GM19467 (cell line): ENCODE data around the gene TM4SF1.
A peak's percentile ranks its signal among the peaks of the same experiment; 100 is the strongest.
"Not testable (repeated sequence)": the region's sequence is repeated elsewhere in the genome, so short reads cannot be mapped to it uniquely, and the experiment has no call there.

Experiments used
- ATAC-seq: cut with Tn5 transposase; IDR thresholded peaks from one replicate; pipeline ENCODE4 v1.9.1; 2021; ENCODE audit warnings: mild to moderate bottlenecking, moderate library complexity; ENCODE audit not compliant: unreplicated experiment

The TM4SF1 gene

DNA sequence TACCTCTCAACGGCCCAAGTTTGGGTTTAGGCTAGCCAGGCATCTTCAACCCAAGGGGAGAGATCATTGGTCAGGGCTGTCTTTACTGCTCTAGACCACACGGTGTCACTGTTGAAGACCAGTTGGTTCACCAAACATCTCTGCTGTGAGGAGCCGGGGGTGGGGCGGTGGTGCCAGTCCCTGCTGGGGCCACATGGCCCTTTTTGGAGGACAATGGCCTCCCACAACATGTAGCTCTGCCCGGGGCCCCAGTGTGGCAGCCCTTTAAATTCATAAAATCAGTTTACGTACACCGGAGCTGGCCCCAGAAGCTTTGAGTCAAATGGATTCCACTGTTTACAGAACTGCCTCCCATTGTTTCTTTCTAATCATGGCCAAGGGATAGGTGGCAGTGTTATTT, 24.9 kb downstream of the TM4SF1 start:
- peak; percentile 82 for ATAC-seq

- no peak for ATAC-seq
These were observed 33.5 kb downstream of the TM4SF1 start for GRCh38 chr3:149343951-149344350.

DNA sequence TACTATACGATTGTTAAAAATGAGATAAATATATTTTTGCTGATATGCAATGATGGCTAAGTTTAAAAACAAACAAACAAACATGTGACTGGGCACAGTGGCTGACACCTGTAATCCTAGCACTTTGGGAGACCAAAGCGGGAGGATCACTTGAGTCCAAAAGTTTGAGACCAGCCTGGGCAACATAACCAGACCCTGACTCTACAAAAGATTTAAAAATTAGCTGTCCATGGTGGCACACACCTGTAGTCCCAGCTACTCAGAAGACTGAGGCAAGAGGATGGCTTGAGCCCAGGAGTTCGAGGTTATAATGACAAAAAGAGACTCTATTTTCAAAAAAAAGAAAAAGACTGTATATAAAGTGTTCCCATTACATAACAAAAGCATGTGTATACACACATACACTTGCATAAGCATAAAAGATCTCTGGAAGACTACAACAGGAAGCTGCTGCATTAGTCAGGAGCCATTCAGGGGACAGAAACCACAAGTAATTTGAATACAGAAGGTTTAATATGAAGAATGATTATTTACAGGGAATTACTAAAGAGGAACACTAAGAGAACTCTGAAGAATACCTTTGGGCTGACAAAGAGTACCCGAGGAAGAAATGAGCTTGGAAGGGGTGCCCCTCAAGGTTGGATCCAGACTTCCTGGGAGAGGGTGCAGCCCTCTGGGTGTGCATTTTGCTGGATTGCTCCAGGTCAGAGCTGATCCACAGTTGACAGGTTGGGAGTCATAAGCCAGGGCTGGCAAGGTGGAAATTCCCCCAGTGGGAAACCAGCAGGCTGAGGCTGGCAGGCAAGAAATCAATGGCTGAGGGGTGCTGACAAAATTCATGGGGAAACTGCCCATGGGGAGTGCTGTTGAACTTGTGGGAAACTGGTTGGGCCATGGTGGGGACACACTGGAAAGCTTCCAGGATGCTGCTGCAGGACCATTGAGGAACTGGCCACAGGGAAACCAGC, 34.8 kb downstream of the TM4SF1 start:
- ATAC-seq, result no peak

GRCh38 chr3:149340310-149340933, 37.0 kb downstream of the TM4SF1 start:
- ATAC-seq, result no peak

DNA sequence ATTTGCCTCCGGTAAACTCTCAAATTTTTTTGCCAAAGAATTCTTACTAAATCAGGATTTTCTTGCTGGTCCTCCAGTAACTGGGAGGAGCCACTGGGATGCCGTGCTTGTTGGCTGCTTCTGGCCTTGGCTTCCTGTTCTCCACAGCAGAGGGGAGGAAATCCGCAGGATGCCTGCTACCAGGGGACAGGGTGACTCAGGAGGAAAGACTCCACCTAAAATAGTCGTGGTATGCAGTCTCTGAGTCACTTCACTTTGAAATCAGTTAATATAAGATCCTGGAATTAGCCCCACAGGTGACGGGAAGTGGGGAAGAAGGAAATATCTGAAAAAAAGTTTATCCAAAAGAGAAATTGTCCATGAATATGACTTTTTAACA, 37.5 kb downstream of the TM4SF1 start:
- ATAC-seq, result no peak

DNA sequence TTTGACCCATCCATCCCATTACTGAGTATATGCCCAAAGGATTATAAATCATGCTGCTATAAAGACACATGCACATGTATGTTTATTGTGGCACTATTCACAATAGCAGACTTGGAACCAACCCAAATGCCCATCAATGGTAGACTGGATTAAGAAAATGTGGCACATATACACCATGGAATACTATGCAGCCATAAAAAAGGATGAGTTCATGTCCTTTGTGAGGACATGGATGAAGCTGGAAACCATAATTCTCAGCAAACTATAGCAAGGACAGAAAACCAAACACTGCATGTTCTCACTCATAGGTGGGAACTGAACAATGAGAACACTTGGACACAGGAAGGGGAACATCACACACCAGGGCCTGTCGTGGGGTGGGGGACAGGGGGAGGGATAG, 40.0 kb downstream of the TM4SF1 start:
- ATAC-seq, result not testable (repeated sequence)

DNA sequence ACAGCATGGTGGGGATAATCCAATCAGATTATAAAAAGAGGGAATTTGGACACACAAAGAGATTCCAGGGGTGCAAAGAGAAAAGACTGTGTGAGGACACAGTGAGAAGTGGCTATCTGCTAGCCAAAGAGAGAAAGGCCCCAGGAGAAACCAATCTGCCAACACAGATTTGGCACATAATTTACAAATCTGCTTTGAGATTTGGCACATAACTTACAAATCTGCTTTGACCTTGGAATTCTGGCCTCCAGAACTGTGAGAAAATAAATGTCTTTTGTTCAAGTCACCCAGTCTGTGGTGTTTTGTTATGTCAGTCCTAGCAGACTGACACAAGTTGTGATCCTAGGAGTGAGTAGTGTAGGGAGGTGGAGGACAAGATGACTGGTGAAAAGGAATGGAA, 40.5 kb downstream of the TM4SF1 start:
- ATAC-seq, result no peak

GRCh38 chr3:149333176-149333859, 44.1 kb downstream of the TM4SF1 start, which contains the start of gene TM4SF18:
Gene TM4SF18 (minus strand): TSS chr3:149333636. CDS start chr3:149333382, 254 bp downstream.
- no peak for ATAC-seq

- no peak for ATAC-seq
These were observed 44.7 kb downstream of the TM4SF1 start for GRCh38 chr3:149332771-149333170.

GRCh38 chr3:149332227-149332765, 45.2 kb downstream of the TM4SF1 start:
- ATAC-seq, result no peak

DNA sequence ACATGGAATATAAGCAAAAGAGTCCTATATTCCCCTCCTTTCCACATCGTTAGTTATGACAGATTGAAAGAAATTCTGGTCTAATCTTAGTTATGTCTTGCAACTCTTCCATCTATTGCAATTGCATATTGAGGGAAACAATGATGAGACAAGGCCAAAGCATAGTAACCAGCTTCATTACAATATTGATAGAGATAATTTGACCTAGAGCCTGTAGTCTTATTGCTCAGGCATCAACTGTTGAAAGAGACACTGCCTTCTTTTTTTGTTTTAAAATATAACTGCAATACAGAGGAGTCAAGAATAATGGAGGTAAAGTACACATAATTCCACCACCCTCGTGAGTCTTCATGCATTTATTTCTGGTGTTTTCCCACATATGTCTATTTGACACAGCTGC, 46.1 kb downstream of the TM4SF1 start:
- no peak for ATAC-seq

DNA sequence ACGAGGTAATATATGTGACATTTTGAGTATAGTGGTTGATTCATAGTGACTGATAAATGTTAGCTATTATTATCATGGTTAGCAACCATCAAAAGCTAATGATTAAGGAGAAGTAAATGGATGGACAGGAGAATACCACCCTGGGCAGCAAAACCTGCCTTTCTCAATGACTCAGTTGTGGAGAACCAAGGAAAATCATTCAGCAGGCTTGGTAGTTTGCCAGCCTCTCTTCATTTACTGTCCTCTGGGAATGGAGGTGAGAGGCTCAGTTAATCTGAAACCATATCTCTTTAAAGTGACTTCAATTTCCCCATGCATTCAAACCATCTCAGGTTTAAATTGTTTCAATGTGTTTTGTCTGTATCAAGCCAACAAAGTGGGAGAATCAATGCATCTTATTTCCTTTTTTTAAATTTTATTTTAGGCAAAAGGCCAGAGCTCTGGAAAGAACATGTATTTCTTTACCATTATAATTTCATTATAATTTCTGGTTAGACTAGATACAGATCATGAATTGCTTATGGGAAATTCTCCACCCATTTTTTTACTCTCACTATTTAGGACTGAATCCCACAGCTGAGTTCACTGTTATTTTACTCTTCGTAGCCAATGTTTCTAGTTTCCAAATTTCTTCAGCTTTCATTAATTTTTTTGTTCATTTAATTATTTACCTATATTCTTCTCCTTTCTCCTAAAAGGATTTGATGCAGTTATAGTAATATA, 46.7 kb downstream of the TM4SF1 start:
- ATAC-seq, result no peak

DNA sequence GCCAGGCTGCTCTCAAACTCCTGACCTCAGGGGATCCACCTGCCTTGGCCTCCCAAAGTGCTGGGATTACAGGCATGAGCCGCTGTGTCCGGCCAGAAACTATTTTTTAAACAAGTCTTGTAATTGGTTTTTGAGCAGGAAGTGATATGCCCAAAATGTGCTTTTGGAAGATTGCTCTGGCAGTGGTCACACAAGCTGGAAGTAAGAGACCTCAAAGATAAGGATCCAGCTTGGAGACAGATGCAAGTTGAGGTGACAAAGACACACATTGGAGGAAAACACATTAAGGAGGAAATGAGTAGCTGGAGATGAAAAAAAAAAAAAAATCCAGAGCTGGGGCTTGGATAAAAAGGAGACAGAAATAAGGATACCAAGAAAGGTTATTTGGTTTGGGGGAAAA, 50.3 kb downstream of the TM4SF1 start:
- no peak for ATAC-seq

DNA sequence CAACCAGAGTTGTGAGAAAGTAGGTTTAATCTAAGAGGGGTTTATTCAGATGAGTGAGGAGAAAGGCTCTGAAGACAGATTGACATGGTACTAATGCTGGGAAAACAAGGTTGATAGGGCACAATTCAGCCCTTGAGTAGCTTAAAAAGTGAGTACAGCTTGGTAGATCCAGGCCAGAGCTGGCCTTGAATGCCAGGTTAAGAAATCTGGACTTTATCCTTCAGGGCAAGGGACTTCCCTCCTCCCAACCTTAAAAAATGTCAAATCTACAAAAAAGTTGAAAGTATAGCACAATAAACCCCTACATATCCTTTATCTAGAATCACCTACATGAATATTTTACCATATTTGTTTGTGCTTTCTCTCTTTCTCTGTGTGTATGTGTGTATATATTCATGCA, 51.9 kb downstream of the TM4SF1 start:
- no peak for ATAC-seq

- ATAC-seq, result no peak
These were observed 53.1 kb downstream of the TM4SF1 start for GRCh38 chr3:149324332-149324731.

GRCh38 chr3:149321640-149322039, 55.8 kb downstream of the TM4SF1 start:
- ATAC-seq, result no peak

- ATAC-seq, result no peak
These were observed 56.3 kb downstream of the TM4SF1 start for GRCh38 chr3:149321136-149321535.

- no peak for ATAC-seq
These were observed 57.7 kb downstream of the TM4SF1 start for GRCh38 chr3:149319750-149320149.
